Mesothelial cell of epicardium (in vitro differentiated cells): ENCODE results near the gene S100G. TPM values are rescaled to one million over a fixed set of nuclear protein-coding genes. Genes with fewer than 3 reads are reported as not detected.

Experiments
- DNase-seq, 2 experiments: peaks; one replicate each; pipeline ENCODE4 v3.0.0; 2021; ENCODE audit warnings: low spot score in 2 of 2; ENCODE audit not compliant: unreplicated experiment in 2 of 2
- H3K27ac Mint-ChIP-seq: 2 replicates; pipeline ENCODE4 v1.8.0; 2021; ENCODE audit warnings: mixed read lengths
- H3K27me3 Mint-ChIP-seq: 2 replicates; pipeline ENCODE4 v1.8.0; 2021; ENCODE audit warnings: low read depth, mixed read lengths
- H3K36me3 Mint-ChIP-seq: 2 replicates; pipeline ENCODE4 v1.8.0; 2021; ENCODE audit warnings: mixed read lengths
- H3K4me1 Mint-ChIP-seq: 2 replicates; pipeline ENCODE4 v1.8.0; 2021; ENCODE audit warnings: mixed read lengths
- H3K4me3 Mint-ChIP-seq: 2 replicates; pipeline ENCODE4 v1.8.0; 2021; ENCODE audit warnings: mild to moderate bottlenecking, moderate library complexity, mixed read lengths
- H3K9me3 Mint-ChIP-seq: 2 replicates; pipeline ENCODE4 v1.8.0; 2021; ENCODE audit warnings: mixed read lengths
- microRNA-seq: library from miRNA; unstranded; fragments of <30 nt; microRNA quantifications from one replicate; pipeline ENCODE4 v1.2.0, GENCODE V29; 2021; ENCODE audit warnings: inconsistent platforms, mixed read lengths
- total RNA-seq: library from RNA; stranded (reverse); gene quantifications from 3 replicates; pipeline ENCODE4 v1.2.1, GENCODE V29; 2021
- TF ChIP-seq, protein P1 (sequence below): fragments of 200-600 bp; sonication (generic); IDR thresholded peaks from one replicate; pipeline ENCODE4 v1.5.0; 2021; ENCODE audit warnings: antibody characterized with exemption; ENCODE audit not compliant: unreplicated experiment

Gene S100G
- total RNA-seq, 1 donor from 2014 or later: not detected

DNA sequence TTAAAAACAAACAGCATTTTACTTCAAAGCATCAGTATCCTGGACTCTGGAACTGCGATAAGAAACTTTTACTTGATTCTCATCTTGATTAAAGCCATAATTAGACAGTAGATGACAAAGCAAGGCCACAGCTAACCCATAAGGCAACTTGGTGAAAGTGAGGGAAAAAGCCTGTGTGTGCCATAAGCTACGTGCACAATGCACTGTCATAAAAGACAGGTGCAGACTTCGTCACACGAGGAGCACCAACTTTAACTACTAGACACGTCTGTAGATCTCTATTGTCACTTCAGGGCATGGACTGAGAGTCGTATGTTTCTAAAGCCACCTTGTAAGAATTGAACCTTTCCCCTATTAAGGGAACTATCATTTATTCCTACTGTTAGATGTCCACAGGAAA, 49.4 kb downstream of the S100G start:
- Mint-ChIP-seq H3K27ac (no peak overlapping the region), H3K36me3 (peaks cover 55% of the 10 kb centered on the region), H3K27me3 (no peaks in the 10 kb centered on the region), H3K4me3 (no peak overlapping the region), H3K9me3 (no peaks in the 10 kb centered on the region), H3K4me1 (no peaks in the 10 kb centered on the region)
- TF ChIP-seq, protein P1, sequence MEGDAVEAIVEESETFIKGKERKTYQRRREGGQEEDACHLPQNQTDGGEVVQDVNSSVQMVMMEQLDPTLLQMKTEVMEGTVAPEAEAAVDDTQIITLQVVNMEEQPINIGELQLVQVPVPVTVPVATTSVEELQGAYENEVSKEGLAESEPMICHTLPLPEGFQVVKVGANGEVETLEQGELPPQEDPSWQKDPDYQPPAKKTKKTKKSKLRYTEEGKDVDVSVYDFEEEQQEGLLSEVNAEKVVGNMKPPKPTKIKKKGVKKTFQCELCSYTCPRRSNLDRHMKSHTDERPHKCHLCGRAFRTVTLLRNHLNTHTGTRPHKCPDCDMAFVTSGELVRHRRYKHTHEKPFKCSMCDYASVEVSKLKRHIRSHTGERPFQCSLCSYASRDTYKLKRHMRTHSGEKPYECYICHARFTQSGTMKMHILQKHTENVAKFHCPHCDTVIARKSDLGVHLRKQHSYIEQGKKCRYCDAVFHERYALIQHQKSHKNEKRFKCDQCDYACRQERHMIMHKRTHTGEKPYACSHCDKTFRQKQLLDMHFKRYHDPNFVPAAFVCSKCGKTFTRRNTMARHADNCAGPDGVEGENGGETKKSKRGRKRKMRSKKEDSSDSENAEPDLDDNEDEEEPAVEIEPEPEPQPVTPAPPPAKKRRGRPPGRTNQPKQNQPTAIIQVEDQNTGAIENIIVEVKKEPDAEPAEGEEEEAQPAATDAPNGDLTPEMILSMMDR: no peak
- no peak for DNase-seq

DNA sequence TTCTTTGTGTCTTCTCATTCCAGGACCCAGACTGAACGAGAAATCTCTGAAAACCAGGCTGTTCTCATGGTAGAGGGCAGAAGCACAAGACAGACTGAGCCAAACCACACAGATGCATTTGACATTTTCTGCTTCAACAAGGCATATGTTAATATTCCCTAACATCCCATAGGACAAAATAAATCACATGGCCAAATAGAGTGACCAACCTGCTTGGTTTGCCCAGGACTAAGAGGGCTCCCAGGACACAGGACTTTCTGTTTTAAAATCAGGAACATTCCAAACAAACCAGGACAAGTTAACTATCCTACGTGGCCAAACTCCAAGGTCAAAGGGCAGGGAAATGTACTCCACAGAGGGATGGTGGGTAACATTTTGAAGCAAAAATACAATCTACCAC, 50.8 kb downstream of the S100G start:
- TF ChIP-seq, protein P1: no peak
- Mint-ChIP-seq H3K36me3 (peaks cover 53% of the 10 kb centered on the region), H3K4me3 (no peak overlapping the region), H3K27me3 (no peaks in the 10 kb centered on the region), H3K27ac (no peak overlapping the region), H3K4me1 (no peaks in the 10 kb centered on the region), H3K9me3 (no peaks in the 10 kb centered on the region)
- no peak for DNase-seq

DNA sequence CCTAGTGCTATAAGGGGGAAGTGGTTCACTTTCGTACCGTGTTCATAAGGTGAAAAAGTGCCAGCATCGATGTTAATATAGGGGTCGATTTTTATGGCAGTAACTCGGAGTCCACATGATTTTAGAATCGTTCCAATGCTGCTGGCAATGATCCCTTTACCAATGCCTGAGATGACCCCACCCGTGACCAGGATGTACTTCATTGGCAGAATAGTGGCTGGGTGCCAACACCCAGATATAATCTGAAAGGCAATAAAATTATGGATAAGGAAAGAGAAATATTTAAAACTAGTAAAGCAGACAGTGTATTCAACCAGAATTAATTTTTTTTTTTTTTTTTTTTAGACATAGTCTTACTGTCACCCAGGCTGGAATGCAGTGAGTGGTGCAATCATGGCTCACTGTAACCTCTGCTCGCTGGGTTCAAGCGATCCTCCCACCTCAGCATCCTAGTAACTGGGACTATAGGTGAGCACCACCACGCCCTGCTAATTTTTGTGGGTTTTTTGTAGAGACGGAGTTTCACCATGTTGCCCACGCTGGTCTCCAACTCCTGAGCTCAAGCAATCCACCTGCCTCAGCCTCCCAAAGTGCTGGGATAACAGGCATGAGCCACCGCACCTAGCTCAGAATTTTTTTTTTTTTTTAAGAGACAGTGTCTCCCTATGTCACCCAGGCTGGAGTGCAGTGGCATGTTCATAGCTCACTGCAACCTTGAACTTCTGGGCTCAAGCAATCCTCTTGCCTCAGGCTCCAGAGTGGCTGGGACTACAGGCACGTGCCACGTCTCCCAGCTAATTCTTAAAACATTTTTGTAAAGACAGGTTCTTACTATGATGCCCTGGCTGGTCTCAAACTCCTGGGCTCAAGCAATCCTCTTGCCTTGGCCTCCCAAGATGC, 53.0 kb downstream of the S100G start:
- Mint-ChIP-seq H3K27me3 (no peaks in the 10 kb centered on the region), H3K36me3 (peaks cover 40% of the 10 kb centered on the region), H3K4me1 (no peaks in the 10 kb centered on the region), H3K27ac (no peak overlapping the region), H3K4me3 (no peak overlapping the region), H3K9me3 (no peaks in the 10 kb centered on the region)
- TF ChIP-seq, protein P1: no peak
- no peak for DNase-seq

Small RNA genes within 50 kb of the gene (microRNA-seq; reads per million reads assigned to microRNA genes)
- not detected for gene MIR548AM

Other genes with a start within 250 kb of the S100G start
- 75.1 to 78.1 TPM (median 75.3 TPM) in 3 replicates for gene CTPS2, start 62.5 kb downstream of the S100G start, total RNA-seq
- gene SYAP1, start 69.5 kb downstream of the S100G start, total RNA-seq: 41.1 to 43.3 TPM (median 42.6 TPM) in 3 replicates
- 24.4 to 25.4 TPM (median 24.7 TPM) in 3 replicates for gene TXLNG, start 136.3 kb downstream of the S100G start, total RNA-seq
- 221 to 229 TPM (median 225 TPM) in 3 replicates for gene RBBP7, start 220.2 kb downstream of the S100G start, total RNA-seq